CD4-positive, alpha-beta T cell (primary cell): ENCODE results near the gene ARHGEF17. TPM values are rescaled to one million over a fixed set of nuclear protein-coding genes. Genes with fewer than 3 reads are reported as not detected.
A peak's percentile ranks its signal among the peaks of the same experiment; 100 is the strongest.
"Not testable (repeated sequence)": the region's sequence is repeated elsewhere in the genome, so short reads cannot be mapped to it uniquely, and the experiment has no call there.

Experiments used
- ATAC-seq: fragments of 200-7000 bp; cut with Tn5 transposase; one replicate; pipeline ENCODE4 v1.10.0; 2022; ENCODE audit warnings: mild to moderate bottlenecking; ENCODE audit not compliant: poor library complexity
- CTCF ChIA-PET: fragments of 350-600 bp; sonication (Branson Sonifier 250); formaldehyde crosslinking; loops from one replicate; lab custom pipeline; 2021; ENCODE audit warnings: antibody characterized with exemption, inconsistent platforms; lab: Charles Lee
- POLR2A ChIA-PET: fragments of 350-600 bp; sonication (Branson Sonifier 250); formaldehyde crosslinking; loops from one replicate; lab custom pipeline; 2021; ENCODE audit warnings: antibody characterized with exemption, inconsistent platforms; lab: Charles Lee
- DNase-seq, 14 experiments: peaks; one replicate each; pipeline ENCODE4 v3.0.0-alpha.2; 2013 to 2020; ENCODE audit warnings: mixed read lengths in 2 of 14
- H3K27ac ChIP-seq, 2 donors: one replicate each; pipeline versions ENCODE4 v1.5.1 to v1.7.0; 2013; ENCODE audit warnings: low read length in 2 of 2, low read depth in 1 of 2, mild to moderate bottlenecking in 1 of 2
- H3K27me3 ChIP-seq, 2 experiments: 1 replicate in 1 of 2; 2 replicates in 1 of 2; pipeline versions ENCODE4 v1.6.1 to v1.7.0; 2013; ENCODE audit warnings: low read length in 2 of 2, control low read depth in 1 of 2, mild to moderate bottlenecking in 1 of 2, moderate library complexity in 1 of 2; ENCODE audit not compliant: insufficient read depth in 2 of 2, control insufficient read depth in 1 of 2
- H3K36me3 ChIP-seq: one replicate; pipeline ENCODE4 v1.6.1; 2013; ENCODE audit warnings: low read length, control low read depth; ENCODE audit not compliant: insufficient read depth
- H3K4me1 ChIP-seq: one replicate; pipeline ENCODE4 v1.6.1; 2013; ENCODE audit warnings: low read length, control low read depth; ENCODE audit not compliant: insufficient read depth
- H3K4me3 ChIP-seq: one replicate; pipeline ENCODE4 v1.5.1; 2013; ENCODE audit warnings: mild to moderate bottlenecking, low read length, moderate library complexity
- H3K9me3 ChIP-seq, 2 experiments: 1 replicate in 1 of 2; 2 replicates in 1 of 2; pipeline versions ENCODE4 v1.6.1 to v1.7.0; 2013; ENCODE audit warnings: low read length in 2 of 2, mild to moderate bottlenecking in 2 of 2, control low read depth in 1 of 2, moderate library complexity in 1 of 2; ENCODE audit not compliant: control insufficient read depth in 1 of 2, insufficient read depth in 1 of 2
- H3K27ac Mint-ChIP-seq: one replicate; pipeline ENCODE4 v1.8.0; 2020; ENCODE audit warnings: mixed read lengths
- H3K27me3 Mint-ChIP-seq: one replicate; pipeline ENCODE4 v1.8.0; 2021; ENCODE audit warnings: mixed read lengths
- H3K36me3 Mint-ChIP-seq: one replicate; pipeline ENCODE4 v1.8.0; 2021; ENCODE audit warnings: low read depth, mixed read lengths
- H3K4me1 Mint-ChIP-seq: one replicate; pipeline ENCODE4 v1.8.0; 2021; ENCODE audit warnings: low read depth, mixed read lengths
- H3K4me3 Mint-ChIP-seq: one replicate; pipeline ENCODE4 v1.8.0; 2020; ENCODE audit warnings: mild to moderate bottlenecking, mixed read lengths
- H3K9me3 Mint-ChIP-seq: one replicate; pipeline ENCODE4 v1.8.0; 2020; ENCODE audit warnings: mixed read lengths
- CTCF ChIP-seq: fragments of 200-600 bp; IDR thresholded peaks from one replicate; pipeline ENCODE4 v1.8.0; 2022; ENCODE audit warnings: antibody characterized with exemption, mild to moderate bottlenecking
- intact Hi-C, 2 experiments: fragments of 100-400 bp; cut with DNase I in 1 of 2; cut with micrococcal nuclease in 1 of 2; formaldehyde crosslinking; loops; one replicate each; pipeline versions ENCODE4 v1.15.1 to v1.9.0; 2023 to 2025; cut with DNase I, micrococcal nuclease
- total RNA-seq, 174 experiments: library from RNA in 2 of 174; stranded (reverse) in 2 of 174; gene quantifications; one replicate each; pipeline ENCODE4 v1.2.3 and lab custom pipeline; 2021 to 2026

Gene ARHGEF17
- total RNA-seq, 2 experiments from 2014 or later = not detected

DNA sequence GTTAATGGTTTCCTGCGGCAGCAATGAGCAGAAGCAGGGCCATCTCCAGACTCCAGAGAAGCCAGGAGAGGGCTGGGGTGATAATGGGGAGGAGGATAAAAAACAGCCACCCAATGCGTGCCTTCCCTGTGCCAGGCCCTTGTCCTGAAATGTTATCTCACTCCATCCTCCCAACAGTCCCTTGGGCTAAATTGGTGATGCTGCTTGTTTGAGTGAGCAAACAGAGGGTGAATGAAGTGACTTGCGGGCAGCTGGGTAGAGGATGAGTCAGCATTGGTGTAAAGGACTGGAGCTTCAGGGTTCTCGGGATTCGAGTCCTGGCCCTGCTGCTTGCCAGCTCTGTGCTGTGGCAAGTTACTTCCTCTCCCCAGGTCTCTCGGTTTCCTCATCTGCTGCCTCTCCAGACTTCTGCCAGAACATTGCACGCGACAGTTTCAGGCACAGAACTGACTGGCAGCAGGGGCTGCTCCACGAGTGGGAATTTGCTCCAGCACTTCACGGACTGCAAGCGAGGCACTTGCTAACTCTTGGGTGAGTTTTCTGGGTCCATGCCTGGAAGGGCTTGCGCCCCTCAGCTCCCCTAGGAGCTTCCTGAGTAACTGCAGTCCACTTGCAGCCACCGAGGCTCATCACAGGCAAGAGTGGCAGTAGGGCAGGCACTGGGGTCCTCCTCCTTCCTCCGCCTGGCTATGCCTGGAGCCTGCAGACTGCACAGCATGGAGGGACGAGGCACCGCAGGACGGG, 36.0 kb upstream of the ARHGEF17 start, which contains the start of gene P2RY6:
Gene P2RY6, plus strand, starts transcription at position 403 of the 744 bp plus-strand sequence. CDS start 24,181 bp downstream, outside the sequence.
- Histone ChIP-seq H3K27ac (no peak within 1 kb of the TSS), H3K4me3 (no peak within 1 kb of the TSS), H3K27me3 (no peaks in the 10 kb centered on the region), H3K4me1 (peaks cover 6% of the 10 kb centered on the region), H3K36me3 (no peaks in the 10 kb centered on the region), H3K9me3 (no peaks in the 10 kb centered on the region)
- ATAC-seq = no peak
- H3K27ac Mint-ChIP-seq = no peak within 1 kb of the TSS
- no peak within 1 kb of the TSS for H3K4me3 Mint-ChIP-seq
- H3K4me1 Mint-ChIP-seq = no peaks in the 10 kb centered on the region
- no peak for TF ChIP-seq CTCF
- POLR2A ChIA-PET = no interaction called here
- DNase-seq = peak in 3 of 14 experiments; percentile 25 to 70 (median 61)
- CTCF ChIA-PET = no interaction called here
- intact Hi-C loops = no loop called here
- peaks cover 19% of the 10 kb centered on the region for H3K27me3 Mint-ChIP-seq
- H3K9me3 Mint-ChIP-seq = no peaks in the 10 kb centered on the region
- no peaks in the 10 kb centered on the region for H3K36me3 Mint-ChIP-seq

GRCh38 chr11:73272680-73273038, 35.4 kb upstream of the ARHGEF17 start:
- Mint-ChIP-seq H3K4me3 (no peak overlapping the region), H3K27ac (no peak overlapping the region), H3K9me3 (no peaks in the 10 kb centered on the region), H3K4me1 (no peaks in the 10 kb centered on the region), H3K27me3 (peaks cover 15% of the 10 kb centered on the region), H3K36me3 (no peaks in the 10 kb centered on the region)
- Histone ChIP-seq H3K36me3 (no peaks in the 10 kb centered on the region), H3K4me3 (no peak overlapping the region), H3K27ac (no peak overlapping the region), H3K27me3 (no peaks in the 10 kb centered on the region), H3K4me1 (peaks cover 6% of the 10 kb centered on the region), H3K9me3 (no peaks in the 10 kb centered on the region)
- intact Hi-C loops = no loop called here
- DNase-seq (no peak), ATAC-seq (no peak)
- ChIA-PET CTCF (no interaction called here), POLR2A (no interaction called here)
- TF ChIP-seq CTCF = no peak

DNA sequence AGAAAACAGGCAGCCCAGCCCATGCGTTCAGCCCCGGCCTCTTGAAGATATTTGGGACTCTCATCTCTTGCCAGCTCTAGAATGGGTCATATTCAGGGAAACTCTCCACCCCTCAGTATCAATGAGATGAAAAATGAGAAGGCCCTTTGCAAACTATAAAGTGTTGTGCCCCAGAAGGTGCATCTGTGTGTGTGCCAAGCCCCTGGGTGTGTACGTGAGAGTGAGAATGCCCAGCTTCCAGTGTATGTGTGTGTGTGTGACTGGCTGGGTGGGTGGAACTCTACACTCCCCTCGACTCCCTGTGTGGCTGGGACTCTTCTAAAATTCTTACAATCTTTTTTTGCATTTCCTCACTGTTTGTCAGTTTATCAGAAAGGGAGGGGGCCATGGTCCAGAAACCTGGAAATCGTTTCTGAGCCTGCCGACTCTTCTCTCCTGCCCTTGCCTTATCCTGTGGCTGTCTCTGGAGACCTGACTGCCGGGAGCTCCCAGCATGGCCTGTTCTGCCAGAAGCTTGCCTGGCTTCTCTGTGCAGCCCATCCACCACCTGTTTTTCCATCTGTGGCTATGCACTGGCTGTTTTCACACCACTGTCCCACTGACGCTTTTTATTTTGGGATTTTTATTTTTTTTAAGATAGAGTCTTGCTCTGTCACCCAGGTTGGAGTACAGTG, 34.7 kb upstream of the ARHGEF17 start:
- intact Hi-C loops = no loop called here
- ChIA-PET CTCF (no interaction called here), POLR2A (no interaction called here)
- H3K4me3 ChIP-seq = no peak overlapping the region
- no peaks in the 10 kb centered on the region for H3K36me3 Mint-ChIP-seq
- no peaks in the 10 kb centered on the region for H3K36me3 ChIP-seq
- no peak overlapping the region for H3K27ac Mint-ChIP-seq
- H3K27me3 ChIP-seq = no peaks in the 10 kb centered on the region
- DNase-seq (peak in 1 of 14 experiments; percentile 14), ATAC-seq (no peak)
- no peaks in the 10 kb centered on the region for H3K9me3 ChIP-seq
- H3K27me3 Mint-ChIP-seq = peaks cover 10% of the 10 kb centered on the region
- peaks cover 6% of the 10 kb centered on the region for H3K4me1 ChIP-seq
- H3K4me3 Mint-ChIP-seq = no peak overlapping the region
- no peaks in the 10 kb centered on the region for H3K4me1 Mint-ChIP-seq
- no peaks in the 10 kb centered on the region for H3K9me3 Mint-ChIP-seq
- TF ChIP-seq CTCF = no peak
- no peak overlapping the region for H3K27ac ChIP-seq

- H3K27me3 Mint-ChIP-seq = peaks cover 10% of the 10 kb centered on the region
- H3K36me3 ChIP-seq, H3K9me3 ChIP-seq, POLR2A ChIA-PET, CTCF ChIA-PET, H3K9me3 Mint-ChIP-seq, H3K36me3 Mint-ChIP-seq, H3K4me1 ChIP-seq, H3K27ac ChIP-seq, ATAC-seq, H3K4me1 Mint-ChIP-seq, intact Hi-C loops, H3K4me3 Mint-ChIP-seq, DNase-seq, H3K27me3 ChIP-seq, H3K27ac Mint-ChIP-seq, H3K4me3 ChIP-seq: not testable (repeated sequence)
Observed at GRCh38 chr11:73274191-73274590, 33.9 kb upstream of the ARHGEF17 start.
